GM12801 (cell line): ENCODE measurements around the gene TNNI2.

ENCODE experiments used
- CTCF ChIP-seq: IDR thresholded peaks from one replicate; pipeline ENCODE4 v1.5.1; 2011; ENCODE audit warnings: control low read depth; ENCODE audit not compliant: insufficient read length; ENCODE audit errors: extremely low read depth

Gene TNNI2

DNA sequence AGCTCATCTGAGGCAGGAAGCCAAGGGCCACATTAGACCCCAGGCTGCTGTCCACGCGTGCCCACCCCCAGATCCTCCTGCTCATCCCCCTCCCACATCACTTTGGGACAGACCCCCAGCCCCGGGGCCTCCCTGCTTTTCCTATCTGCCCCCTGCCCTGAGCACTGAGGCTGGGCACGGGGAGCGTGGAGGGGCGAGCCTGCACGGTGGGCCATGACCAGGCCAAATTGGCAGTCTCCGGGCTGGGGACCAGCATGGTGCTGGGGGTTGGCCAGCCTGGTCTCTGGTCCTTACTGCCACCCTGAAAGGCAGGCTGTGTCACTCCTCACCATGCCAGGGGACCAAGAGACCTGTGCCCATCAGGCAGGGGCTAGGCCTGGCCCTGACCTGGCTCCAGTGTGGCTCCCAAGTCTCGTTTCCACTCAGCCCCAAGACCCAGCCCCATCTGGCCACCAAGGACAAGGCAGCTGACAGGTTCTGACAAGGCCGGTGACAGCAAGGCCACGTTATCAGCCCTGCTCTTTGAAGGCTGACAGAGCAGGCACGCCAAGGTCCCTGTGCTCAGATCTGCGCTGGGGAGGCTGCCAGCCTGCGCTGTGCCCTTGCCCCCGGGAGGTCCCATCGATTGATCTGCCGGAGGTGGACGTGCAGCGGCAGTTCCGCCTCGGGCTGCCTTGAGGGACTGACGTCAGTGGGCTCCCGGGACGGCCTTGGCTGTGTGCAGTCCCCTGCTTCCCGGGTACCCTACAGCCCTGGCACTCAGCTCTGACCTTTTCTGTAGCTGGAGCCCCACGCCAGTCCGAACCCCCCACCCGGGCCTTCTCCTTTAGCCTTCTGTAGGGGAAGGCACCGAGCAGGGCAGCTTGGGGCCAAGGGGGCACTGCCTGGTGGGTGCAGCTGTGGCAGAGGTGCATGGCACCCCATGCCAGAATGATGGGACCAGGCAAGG, 3.6 kb downstream of the TNNI2 start:
- TF ChIP-seq CTCF, result no peak

- no peak for TF ChIP-seq CTCF
Observed at GRCh38 chr11:1843098-1843473, 4.3 kb downstream of the TNNI2 start.

DNA sequence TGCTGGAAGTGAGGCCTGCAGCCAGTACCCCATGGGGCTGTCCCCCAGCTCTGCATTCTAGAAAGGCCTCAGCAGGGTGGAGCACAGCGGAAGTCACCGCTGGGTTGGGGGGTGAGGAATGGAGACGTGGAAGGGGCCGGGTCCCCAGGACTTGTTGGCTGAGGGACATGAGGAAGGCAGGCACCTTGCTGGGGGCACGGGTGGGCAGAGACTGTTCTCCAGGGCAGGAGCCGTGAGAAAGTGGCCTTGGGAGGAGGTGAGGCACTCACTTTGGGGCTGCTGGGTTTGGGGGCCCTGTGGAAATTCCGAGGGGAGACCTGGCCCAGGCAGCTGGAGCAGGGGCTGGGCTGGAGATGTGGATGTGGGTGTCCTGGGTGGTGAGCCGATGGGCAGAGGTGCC, 5.0 kb downstream of the TNNI2 start:
- no peak for TF ChIP-seq CTCF

DNA sequence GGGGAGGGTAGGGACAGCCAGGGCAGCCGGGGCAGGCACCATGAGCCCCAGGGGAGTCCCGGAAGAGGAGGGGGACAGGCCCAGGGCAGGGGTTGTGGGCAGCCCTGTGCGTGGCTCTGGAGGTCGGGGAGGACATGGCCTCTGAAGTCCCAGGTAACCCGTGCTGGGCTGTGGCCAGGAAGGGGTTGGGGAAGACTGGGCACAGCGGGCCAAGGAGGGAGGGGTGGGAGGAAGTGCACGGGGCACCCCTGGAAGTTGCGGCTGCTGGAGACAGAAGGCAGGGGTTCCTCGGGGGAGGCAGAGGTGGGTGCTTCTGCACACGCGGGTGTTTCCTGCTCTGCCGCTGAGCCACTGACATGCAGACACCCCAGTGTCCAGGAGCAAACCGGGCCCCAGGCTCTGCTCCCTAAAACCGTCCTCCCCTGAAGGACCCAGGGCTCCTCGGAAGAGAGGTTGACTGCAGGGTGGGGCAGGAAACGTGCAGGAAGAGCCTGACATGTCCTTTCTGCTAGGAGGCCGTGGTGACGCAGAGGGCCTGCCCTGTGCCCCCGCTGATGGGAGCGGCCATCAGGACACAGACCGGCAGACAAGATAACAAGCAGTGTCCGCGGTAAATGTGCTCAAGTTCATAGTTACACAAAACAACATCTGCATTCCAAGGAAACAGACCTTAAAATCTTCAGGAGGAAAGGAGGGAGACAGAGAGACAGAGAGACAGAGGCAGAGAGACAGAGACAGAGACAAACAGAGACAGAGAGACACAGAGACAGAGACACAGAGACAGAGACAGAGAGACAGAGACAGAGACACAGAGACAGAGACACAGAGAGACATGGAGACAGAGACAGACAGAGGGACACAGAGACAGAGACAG, 5.7 kb downstream of the TNNI2 start:
- TF ChIP-seq CTCF, result no peak

- no peak for TF ChIP-seq CTCF
Observed at GRCh38 chr11:1845095-1845429, 6.3 kb downstream of the TNNI2 start.

- TF ChIP-seq CTCF, result no peak
Observed at GRCh38 chr11:1845561-1846452, 7.0 kb downstream of the TNNI2 start.
